Measurements from ENCODE around the gene GAK.

The GAK gene

DNA sequence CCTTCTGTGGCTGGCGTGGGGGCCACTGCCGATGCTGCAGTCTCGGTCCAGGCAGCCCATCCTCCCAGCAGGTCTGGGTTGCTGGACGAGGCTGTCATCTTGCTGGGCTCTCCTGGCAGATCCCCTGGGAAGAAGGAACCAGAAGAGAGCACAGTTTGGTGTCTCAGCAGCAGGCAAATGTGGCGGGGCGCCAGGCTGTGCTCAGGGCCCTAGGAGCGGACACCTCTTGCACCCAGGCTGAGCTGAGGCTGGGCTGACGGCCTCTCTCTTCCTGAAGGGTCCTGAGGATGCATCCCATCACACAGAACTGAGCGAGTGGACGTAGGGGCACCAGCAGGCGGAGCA lies 67.0 kb downstream of the GAK start:
- no peak overlapping the region for H3K27ac ChIP-seq
- no peak for DNase-seq (ENCODE audit: low spot score)
- TF ChIP-seq, protein P1, sequence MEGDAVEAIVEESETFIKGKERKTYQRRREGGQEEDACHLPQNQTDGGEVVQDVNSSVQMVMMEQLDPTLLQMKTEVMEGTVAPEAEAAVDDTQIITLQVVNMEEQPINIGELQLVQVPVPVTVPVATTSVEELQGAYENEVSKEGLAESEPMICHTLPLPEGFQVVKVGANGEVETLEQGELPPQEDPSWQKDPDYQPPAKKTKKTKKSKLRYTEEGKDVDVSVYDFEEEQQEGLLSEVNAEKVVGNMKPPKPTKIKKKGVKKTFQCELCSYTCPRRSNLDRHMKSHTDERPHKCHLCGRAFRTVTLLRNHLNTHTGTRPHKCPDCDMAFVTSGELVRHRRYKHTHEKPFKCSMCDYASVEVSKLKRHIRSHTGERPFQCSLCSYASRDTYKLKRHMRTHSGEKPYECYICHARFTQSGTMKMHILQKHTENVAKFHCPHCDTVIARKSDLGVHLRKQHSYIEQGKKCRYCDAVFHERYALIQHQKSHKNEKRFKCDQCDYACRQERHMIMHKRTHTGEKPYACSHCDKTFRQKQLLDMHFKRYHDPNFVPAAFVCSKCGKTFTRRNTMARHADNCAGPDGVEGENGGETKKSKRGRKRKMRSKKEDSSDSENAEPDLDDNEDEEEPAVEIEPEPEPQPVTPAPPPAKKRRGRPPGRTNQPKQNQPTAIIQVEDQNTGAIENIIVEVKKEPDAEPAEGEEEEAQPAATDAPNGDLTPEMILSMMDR (IDR thresholded peaks at IDR 0.05), result no peak
- H3K4me3 ChIP-seq, result no peak overlapping the region

DNA sequence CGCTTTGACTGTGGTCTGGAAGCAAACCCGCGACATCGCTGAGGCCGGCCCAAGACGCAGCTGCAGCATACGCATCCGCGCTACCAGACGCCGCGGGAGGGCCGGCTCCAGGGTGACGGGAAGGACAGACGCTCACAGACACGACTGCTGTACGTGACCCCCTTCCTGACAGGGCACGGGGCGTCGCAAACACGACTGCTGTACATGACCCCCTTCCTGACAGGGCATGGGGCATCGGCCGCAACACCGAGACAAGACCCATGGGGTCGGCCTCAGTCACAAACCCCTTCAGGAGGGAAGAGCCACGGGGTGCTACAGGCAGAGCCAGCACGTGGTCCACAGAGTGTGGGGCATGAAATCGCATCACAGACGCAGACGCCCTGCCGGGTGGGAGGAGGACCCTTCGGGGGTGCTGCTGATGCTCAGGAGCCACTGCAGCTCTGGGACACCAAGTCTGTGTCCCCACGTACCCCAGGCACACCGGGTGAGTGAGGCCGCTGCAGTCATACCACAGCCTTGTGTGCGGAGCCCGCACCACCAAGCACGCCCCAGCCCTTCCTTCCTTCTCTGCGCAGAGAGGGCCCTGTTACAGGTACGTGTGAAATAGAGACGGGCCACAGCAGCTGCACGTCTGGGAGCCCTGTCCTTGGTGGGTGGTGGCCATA lies 67.5 kb downstream of the GAK start:
- TF ChIP-seq, protein P1 (IDR thresholded peaks at IDR 0.05), result no peak
- DNase-seq (ENCODE audit: low spot score), result no peak
- H3K27ac ChIP-seq, result no peak overlapping the region
- H3K4me3 ChIP-seq, result no peak overlapping the region

DNA sequence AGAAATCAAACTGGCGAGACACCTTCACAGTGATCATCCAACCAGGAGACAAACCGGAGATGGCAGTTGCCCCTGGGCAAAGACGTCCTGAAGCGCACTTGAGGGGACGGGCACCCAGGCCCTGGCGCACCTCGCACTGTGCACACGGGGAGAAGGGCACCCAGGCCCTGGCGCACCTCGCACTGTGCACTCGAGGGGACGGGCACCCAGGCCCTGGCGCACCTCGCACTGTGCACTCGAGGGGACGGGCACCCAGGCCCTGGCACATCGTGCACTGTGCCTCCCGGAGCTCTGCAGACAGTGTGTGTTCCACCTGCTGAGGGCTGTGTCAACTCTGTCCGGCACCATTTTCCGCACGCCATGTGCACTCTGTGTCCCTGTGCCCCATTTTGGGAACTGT lies 71.6 kb downstream of the GAK start:
- Histone ChIP-seq H3K27ac (no peak overlapping the region), H3K4me3 (no peak overlapping the region)
- no peak for DNase-seq (ENCODE audit: low spot score)
- TF ChIP-seq, protein P1 (IDR thresholded peaks at IDR 0.05), result no peak

DNA sequence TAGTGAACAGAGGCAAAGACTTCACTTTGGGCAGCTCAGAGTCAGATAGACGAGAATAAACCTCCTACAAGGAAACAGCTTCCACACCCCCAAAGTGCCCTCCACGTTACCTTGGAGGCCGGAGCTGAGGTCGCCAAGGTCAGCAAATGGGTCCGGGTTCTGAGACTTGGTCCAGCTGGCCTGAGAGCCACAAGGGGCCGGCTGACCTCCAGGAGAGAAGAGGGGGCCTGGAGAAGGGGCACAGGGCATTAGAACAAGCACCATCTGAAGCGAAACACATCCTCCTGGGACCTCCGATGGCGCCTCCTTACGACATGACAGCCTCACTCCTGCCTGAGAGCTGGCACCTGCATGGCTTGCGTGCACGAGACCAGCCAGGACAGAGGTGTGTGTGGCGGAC lies 72.6 kb downstream of the GAK start:
- TF ChIP-seq, protein P1 (IDR thresholded peaks at IDR 0.05), result no peak
- Histone ChIP-seq H3K4me3 (no peak overlapping the region), H3K27ac (no peak overlapping the region)
- DNase-seq (ENCODE audit: low spot score), result no peak

DNA sequence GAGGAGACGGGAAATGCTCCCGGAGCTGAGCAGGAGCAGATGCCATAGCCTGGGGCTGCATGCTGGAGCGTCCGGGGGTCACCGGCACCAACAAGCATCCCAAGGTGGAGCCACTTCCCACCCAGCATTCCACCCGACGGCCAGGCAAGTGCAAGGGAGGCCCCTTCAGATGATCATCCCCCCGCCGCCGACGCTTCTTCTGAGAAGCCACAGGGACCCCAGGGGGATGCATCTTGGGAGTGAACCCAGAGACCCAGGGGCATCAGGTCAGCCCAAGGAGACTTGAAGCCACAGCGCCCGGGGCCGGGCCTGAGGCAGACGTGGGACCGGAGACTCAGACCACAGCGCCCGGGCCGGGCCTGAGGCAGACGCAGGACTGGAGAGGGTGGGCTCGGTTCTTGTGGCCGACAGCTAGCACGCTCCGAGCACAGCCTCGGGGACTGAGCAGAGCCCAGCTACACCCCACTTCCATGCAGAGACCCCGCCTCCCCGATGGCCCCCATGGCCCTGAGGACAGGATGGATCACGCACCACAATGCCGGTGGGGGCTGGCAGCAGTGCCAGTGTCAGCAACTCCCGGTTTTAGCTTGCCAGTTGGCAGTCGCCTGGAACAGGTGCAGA lies 73.2 kb downstream of the GAK start:
- Histone ChIP-seq H3K27ac (no peak overlapping the region), H3K4me3 (no peak overlapping the region)
- TF ChIP-seq, protein P1 (IDR thresholded peaks at IDR 0.05), result no peak
- no peak for DNase-seq (ENCODE audit: low spot score)

DNA sequence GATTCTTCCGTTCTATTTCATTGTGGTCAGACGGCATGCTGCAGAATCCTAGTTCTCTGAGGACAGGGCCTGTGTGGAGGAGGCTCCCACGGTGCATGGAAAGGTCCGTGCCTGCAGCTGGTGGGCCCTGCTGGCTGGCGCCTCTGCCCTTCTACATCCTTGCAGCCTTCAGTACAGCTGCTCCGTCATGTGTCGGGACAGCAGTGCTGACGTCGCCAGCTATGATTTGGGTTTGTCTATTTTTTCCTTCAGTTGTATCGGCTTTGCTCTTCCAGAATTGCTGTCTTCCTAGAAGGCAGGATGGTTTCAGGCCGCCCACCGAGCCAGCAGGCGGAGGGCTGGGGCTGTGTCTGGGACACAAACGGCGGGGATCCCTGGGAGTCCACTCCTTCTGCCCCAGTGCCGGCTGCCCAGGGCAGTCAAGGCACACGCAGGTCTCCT lies 74.1 kb downstream of the GAK start:
- TF ChIP-seq, protein P1 (IDR thresholded peaks at IDR 0.05), result no peak
- no peak overlapping the region for H3K4me3 ChIP-seq
- no peak for DNase-seq (ENCODE audit: low spot score)
- H3K27ac ChIP-seq, result no peak overlapping the region

DNA sequence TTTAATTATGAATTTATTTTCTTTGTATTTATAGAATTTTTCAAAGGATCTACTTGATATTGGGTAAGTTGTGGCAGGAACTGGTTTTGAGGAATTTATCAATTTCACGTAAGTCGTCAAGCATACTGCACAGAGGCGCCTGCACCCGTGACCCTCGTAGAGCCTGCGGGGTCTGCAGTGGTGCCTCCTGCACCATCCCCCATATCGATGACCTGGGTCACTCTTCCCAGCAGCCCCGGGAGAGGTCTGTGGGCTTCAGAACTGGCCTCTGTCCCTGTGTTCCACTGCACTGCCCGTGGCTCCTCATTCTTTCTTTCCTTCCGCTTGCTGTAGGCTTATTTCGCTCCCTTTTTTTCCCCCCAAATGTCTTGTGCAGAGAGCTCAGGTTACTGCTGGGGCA lies 74.7 kb downstream of the GAK start:
- Histone ChIP-seq H3K27ac (no peak overlapping the region), H3K4me3 (no peak overlapping the region)
- TF ChIP-seq, protein P1 (IDR thresholded peaks at IDR 0.05), result no peak
- DNase-seq (ENCODE audit: low spot score), result no peak
